Left lung (tissue), 10 donors: Measurements from ENCODE around the gene HES3. TPM values are rescaled to one million over a fixed set of nuclear protein-coding genes. Genes with fewer than 3 reads are reported as not detected.

ENCODE experiments used
- ATAC-seq: fragments of 200-7000 bp; cut with Tn5 transposase; one replicate; pipeline ENCODE4 v1.9.1; 2020; ENCODE audit warnings: moderate library complexity
- DNase-seq, 4 donors: peaks; one replicate each; pipeline ENCODE4 v3.0.0-alpha.2; 2013 to 2020
- H3K27ac ChIP-seq, 2 donors: fragments of 200-600 bp; sonication (generic) in 1 of 2; one replicate each; pipeline versions ENCODE4 v1.5.0 to v1.8.0; 2020 to 2021
- H3K27me3 ChIP-seq, 2 donors: fragments of 200-600 bp; sonication (generic) in 1 of 2; one replicate each; pipeline versions ENCODE4 v1.5.0 to v1.8.0; 2020 to 2021
- H3K36me3 ChIP-seq, 2 donors: fragments of 200-600 bp; sonication (generic) in 1 of 2; one replicate each; pipeline versions ENCODE4 v1.5.0 to v1.8.0; 2020 to 2021
- H3K4me1 ChIP-seq, 2 donors: fragments of 200-600 bp; one replicate each; pipeline ENCODE4 v1.8.0; 2021
- H3K4me3 ChIP-seq, 2 donors: fragments of 200-600 bp; sonication (generic) in 1 of 2; one replicate each; pipeline versions ENCODE4 v1.5.0 to v1.8.0; 2020 to 2021; ENCODE audit warnings: mild to moderate bottlenecking in 1 of 2
- H3K9me3 ChIP-seq, 2 donors: fragments of 200-600 bp; sonication (generic) in 1 of 2; one replicate each; pipeline versions ENCODE4 v1.5.0 to v1.8.0; 2020 to 2021
- intact Hi-C, 2 donors: fragments of 100-400 bp; cut with DNase I; formaldehyde crosslinking; loops; one replicate each; pipeline versions ENCODE4 v1.11.2 to v1.14.2; 2022
- polyA plus RNA-seq, 6 donors: library from polyadenylated mRNA; unstranded; fragments of 120-200 nt; gene quantifications; one replicate each; pipeline ENCODE4 v1.2.1, GENCODE V29; 2013; ENCODE audit not compliant: insufficient read length in 6 of 6
- total RNA-seq, 2 donors: library from RNA; stranded (reverse); fragmentation: NEBNext Ultra II Directional; extraction: Animal tissue kit (Norgen Biotek cat#: 25700); gene quantifications; one replicate each; pipeline ENCODE4 v1.2.1, GENCODE V29; 2021
- TF ChIP-seq, protein P1 (sequence below), 2 donors: fragments of 200-600 bp; sonication (generic) in 1 of 2; IDR thresholded peaks; one replicate each; pipeline versions ENCODE4 v1.5.0 to v1.8.0; 2021; ENCODE audit warnings: antibody characterized with exemption in 2 of 2
- donor health status: DM: no; HTN: yes; CAD: no.
- donor health status: DM: no; HTN: no; CAD: no.

HES3 gene
- total and polyA plus RNA-seq, 8 donors: not detected

DNA sequence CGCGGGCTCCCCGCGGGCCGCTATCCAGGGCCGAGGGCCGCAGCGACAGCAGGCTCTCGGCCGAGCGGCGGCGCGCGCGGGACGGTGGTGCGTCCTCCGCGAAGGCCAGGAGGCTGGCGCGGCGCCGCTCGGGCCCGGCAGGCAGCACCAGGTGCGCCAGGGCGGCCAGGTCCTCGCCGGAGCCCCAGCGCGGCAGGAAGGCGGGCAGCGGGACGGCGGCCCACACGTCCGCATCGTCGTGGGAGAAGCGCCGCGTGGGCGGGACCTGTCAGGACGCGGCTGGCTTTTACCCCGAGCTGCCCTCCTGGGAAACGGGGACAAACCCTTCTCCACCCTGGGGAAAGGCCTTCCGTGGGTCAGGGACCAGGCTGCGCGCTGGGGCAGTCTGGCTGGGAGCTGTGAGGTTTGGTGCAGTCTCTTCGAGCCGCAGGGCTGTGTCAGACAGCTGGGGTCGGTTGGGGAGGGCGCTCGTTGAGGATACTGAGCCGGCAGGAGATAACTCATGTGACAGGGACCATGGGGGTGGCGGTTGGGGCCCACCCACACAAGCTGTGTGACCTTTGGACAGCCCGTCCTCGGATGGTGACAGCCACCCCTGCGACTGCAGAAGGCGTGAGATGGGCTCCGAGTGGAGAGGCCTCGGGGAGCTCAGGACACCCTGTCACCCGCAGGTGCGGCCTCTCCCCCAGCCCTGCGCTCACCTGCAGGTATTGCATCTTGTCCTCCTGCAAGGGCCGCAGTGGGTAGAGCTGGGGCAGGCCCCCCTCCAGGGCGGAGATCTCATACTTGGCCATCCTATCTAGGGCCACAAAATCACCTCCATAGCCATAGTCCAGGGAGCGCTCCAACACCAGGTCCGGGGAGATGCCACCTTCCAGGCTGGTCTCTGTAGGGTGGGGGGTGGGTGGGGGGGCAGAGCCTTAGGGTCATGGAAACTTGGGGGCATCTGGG lies 6.0 kb downstream of the HES3 start:
- intact Hi-C loops: loop anchor here in 1 of 2 donors (5.0 to 10.0 kb wide), 2 partner anchors 97 to 165 kb away; partner anchors contain the start of gene HES2

DNA sequence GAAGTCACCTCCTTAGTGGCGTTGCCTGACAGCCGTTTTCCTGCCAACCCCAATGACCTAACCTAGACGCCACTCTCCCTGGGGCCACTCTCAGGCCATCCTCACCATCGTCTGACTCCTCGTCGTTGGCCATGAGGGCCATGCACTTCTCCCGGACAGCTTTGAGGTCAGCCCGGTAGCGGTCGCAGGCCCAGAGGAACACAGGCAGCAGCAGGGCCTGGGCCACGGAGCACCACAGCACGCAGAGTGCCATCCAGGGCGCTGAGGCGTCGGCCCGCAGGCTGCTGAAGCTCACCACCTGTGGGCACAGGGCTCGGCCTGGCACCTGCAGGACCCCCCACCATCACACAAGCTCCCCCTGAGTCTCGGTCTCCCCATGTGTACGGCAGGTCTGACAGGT lies 7.3 kb downstream of the HES3 start:
- H3K27ac ChIP-seq: no peak overlapping the region
- ATAC-seq: no peak
- peaks cover 30 to 75% of the 10 kb centered on the region in 2 donors for H3K27me3 ChIP-seq
- H3K4me1 ChIP-seq: peaks cover 6 to 20% of the 10 kb centered on the region in 2 donors
- intact Hi-C loops: loop anchor here in 1 of 2 donors (10.0 kb wide), 1 partner anchor 164 kb away; the partner anchor contains the start of gene HES2
- TF ChIP-seq, protein P1, sequence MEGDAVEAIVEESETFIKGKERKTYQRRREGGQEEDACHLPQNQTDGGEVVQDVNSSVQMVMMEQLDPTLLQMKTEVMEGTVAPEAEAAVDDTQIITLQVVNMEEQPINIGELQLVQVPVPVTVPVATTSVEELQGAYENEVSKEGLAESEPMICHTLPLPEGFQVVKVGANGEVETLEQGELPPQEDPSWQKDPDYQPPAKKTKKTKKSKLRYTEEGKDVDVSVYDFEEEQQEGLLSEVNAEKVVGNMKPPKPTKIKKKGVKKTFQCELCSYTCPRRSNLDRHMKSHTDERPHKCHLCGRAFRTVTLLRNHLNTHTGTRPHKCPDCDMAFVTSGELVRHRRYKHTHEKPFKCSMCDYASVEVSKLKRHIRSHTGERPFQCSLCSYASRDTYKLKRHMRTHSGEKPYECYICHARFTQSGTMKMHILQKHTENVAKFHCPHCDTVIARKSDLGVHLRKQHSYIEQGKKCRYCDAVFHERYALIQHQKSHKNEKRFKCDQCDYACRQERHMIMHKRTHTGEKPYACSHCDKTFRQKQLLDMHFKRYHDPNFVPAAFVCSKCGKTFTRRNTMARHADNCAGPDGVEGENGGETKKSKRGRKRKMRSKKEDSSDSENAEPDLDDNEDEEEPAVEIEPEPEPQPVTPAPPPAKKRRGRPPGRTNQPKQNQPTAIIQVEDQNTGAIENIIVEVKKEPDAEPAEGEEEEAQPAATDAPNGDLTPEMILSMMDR (IDR thresholded peaks at IDR 0.05): no peak
- no peaks in the 10 kb centered on the region for H3K36me3 ChIP-seq
- H3K4me3 ChIP-seq: no peak overlapping the region
- DNase-seq: no peak
- H3K9me3 ChIP-seq: no peaks in the 10 kb centered on the region

More for the DNA sequence above, 6.0 kb downstream of the HES3 start:
- no peaks in the 10 kb centered on the region for H3K9me3 ChIP-seq
- ATAC-seq: no peak
- H3K4me1 ChIP-seq: peaks cover 9 to 32% of the 10 kb centered on the region in 2 donors
- TF ChIP-seq, protein P1 (IDR thresholded peaks at IDR 0.05): no peak
- H3K27ac ChIP-seq: no peak overlapping the region
- peaks cover 38 to 87% of the 10 kb centered on the region in 2 donors for H3K27me3 ChIP-seq
- no peak overlapping the region for H3K4me3 ChIP-seq
- no peak for DNase-seq
- H3K36me3 ChIP-seq: no peaks in the 10 kb centered on the region

DNA sequence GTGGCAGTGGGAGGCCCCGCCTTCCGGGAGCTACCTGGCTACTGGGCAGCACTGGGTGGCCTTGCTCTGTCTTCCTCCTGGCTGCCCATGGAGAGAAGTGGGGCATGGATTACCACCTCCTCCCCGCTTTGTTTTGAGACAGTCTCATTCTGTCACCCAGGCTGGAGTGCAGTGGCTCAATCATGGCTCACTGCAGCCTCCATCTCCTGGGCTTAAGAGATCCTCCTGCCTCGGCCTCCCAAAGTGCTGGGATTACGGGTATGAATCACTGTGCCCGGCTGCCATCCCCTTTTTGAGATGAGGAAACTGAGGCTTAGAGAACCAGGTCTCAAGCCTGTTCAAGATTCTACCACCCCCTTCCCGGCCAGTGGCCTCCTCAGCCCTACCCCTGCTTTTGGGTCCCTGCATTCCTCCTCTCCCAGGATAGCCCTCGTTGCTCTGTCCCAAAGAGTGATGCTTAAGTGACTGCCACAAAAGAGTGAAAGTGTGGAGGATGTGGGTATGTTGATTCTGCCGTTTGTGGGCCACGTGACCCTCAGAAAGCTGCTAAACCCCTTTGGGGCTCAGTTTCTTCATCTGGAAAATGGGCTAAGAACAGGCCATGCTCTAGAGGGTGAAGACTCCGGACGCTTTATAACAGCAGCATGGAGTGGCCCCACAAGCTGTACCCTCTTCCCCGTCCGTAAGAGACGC lies 7.8 kb downstream of the HES3 start:
- Histone ChIP-seq H3K4me3 (no peak overlapping the region), H3K27me3 (peaks cover 26 to 74% of the 10 kb centered on the region in 2 donors), H3K9me3 (no peaks in the 10 kb centered on the region), H3K4me1 (peaks cover 1 to 14% of the 10 kb centered on the region in 2 donors), H3K36me3 (no peaks in the 10 kb centered on the region), H3K27ac (no peak overlapping the region)
- intact Hi-C loops: loop anchor here in 1 of 2 donors (10.0 kb wide), 1 partner anchor 163 kb away; the partner anchor contains the start of gene HES2
- ATAC-seq (no peak), DNase-seq (no peak)
- TF ChIP-seq, protein P1 (IDR thresholded peaks at IDR 0.05): no peak

DNA sequence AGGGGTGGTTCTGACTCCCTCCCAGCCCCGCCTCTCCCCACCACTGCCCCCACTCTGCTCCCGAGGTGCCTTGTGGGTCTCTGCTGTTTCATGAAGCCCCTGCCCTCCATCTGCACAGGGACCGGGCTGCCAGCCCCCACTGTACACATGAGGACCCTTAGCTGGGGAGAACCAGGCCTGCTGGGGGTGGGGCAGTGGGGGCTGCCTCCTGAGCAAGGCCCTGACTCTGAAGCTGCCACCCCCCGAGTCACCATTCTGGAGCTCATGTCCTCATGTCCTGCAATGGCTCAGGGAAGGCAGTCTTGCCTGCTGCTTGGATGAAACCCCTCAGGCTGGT lies 8.4 kb downstream of the HES3 start:
- H3K4me3 ChIP-seq: no peak overlapping the region
- H3K27me3 ChIP-seq: peaks cover 24 to 73% of the 10 kb centered on the region in 2 donors
- intact Hi-C loops: loop anchor here in 1 of 2 donors (10.0 kb wide), 1 partner anchor 162 kb away; the partner anchor contains the start of gene HES2
- no peaks in the 10 kb centered on the region for H3K9me3 ChIP-seq
- ATAC-seq: no peak
- H3K36me3 ChIP-seq: no peaks in the 10 kb centered on the region
- H3K27ac ChIP-seq: no peak overlapping the region
- H3K4me1 ChIP-seq: peaks cover 0 to 11% of the 10 kb centered on the region in 2 donors
- TF ChIP-seq, protein P1 (IDR thresholded peaks at IDR 0.05): no peak
- DNase-seq: no peak
